Globus pallidus (tissue), 1 donor: Measurements from ENCODE around the gene CLCN7.
"Not testable (repeated sequence)": the region's sequence is repeated elsewhere in the genome, so short reads cannot be mapped to it uniquely, and the experiment has no call there.

ENCODE experiments used
- DNase-seq: peaks from one replicate; pipeline ENCODE4 v3.0.0-alpha.2; 2015; ENCODE audit warnings: low spot score

The CLCN7 gene

GRCh38 chr16:1487395-1488053 is 12.7 kb upstream of the CLCN7 start:
- no peak for DNase-seq

GRCh38 chr16:1486551-1487390 is 11.9 kb upstream of the CLCN7 start:
- DNase-seq, result no peak

DNA sequence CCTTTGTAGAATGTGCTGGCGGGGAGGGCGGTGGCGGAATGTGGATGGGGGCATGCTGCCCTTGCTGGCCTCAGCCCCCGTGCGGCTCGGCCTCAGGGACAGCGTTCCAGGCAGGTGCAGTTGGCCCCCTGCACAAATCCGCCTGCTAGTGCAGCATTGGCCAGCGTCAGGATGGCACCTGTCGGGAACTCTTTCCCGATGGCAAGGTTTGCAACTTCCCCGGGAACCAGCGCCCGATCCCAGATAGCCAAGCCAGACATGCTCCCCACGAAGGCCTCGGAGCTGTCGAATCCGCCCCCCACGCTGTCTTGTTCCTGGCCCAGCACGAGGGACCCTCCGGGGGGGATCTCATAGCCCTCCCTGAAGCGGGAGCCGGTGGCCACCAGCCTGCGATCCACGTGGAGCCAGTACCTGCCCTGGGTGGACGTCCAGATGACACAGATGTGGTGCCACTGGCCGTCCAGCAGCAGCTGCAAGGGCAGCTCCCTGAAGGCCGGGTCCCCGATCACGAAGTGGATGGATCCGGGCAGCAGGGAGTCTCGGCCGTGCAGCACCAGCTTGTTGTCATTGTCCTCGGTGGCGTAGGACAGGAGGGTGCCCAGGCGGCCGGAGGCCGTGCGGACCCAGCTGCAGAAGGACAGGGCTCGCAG is 11.1 kb upstream of the CLCN7 start:
- DNase-seq, result no peak

DNA sequence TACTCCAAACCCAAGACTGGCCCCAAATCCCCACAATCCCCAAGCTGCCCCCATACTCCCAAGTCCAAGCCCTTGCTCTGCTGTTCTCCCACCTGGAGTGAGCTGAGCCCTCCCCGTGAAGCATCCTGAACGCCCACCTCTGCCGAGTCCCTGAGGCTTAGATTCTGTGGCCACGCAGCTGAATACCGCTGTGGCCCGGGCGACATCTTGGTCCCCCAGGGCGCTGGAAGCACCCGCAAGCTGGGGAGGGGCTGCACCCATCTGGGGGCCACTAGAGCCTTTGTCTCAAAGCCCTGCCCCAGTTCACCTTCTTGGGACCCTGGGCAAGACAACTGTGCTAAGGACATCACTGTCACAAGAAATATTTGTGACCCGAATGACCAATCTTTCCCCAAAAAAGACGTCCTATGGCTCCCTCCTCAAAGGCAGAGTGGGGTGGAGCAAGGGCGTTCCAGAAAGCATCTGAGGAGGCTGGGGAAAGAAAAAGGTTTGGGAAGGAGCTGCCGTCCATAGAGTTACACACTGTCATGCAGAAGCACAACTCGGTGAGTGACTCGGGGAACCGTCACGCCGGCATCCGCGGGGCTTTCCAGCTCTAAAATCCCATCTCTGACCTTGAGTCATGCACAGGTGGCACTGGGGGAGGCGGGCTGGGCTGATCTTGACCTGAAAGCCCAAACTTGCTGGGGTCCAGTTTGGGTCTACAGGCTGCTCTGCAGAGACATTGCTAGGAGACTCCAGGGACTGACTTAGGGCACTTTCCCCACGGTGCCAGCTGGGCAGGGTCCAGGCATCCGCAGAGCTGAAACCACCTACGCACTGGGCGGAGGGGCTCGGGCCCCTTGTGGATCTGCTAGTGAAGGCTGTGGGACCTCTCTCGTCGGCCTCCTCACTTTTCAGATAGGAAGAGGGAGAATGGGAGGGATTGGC is 7.3 kb upstream of the CLCN7 start:
- DNase-seq, result no peak

DNA sequence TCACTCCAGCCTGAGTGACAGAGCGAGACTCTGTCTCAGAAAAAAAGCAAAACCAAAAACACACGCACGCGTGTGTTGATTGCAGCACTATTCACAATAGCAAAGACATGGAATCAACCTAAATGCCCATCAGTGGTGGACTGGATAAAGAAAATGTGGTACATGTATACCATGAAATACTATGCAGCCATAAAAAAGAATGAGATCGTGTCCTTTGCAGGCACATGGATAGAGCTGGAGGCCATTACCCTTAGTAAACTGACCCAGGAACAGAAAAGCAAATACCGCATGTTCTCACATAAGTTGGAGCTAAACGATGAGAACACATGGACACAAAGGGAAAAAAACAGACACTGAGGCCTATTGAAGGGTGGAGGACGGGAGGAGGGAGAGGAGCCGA is 4.1 kb upstream of the CLCN7 start:
- DNase-seq, result not testable (repeated sequence)

DNA sequence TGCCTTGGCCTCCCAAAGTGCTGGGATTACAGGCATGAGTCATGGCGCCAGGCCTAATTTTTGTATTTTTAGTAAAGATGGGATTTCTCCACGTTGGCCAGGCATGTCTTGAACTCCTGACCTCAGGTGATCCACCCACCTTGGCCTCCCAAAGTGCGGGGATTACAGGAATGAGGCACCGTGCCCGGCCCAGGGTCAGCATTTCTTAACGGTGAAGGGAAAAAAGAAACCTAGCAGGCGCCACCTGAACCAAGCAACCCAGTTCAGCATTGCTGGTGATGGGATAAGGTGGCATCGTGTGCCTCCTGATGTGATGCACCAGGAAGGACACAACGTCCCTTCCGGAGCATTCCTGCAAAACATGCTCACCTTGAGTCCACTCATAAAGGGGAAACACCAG is 2.2 kb upstream of the CLCN7 start:
- no peak for DNase-seq

DNA sequence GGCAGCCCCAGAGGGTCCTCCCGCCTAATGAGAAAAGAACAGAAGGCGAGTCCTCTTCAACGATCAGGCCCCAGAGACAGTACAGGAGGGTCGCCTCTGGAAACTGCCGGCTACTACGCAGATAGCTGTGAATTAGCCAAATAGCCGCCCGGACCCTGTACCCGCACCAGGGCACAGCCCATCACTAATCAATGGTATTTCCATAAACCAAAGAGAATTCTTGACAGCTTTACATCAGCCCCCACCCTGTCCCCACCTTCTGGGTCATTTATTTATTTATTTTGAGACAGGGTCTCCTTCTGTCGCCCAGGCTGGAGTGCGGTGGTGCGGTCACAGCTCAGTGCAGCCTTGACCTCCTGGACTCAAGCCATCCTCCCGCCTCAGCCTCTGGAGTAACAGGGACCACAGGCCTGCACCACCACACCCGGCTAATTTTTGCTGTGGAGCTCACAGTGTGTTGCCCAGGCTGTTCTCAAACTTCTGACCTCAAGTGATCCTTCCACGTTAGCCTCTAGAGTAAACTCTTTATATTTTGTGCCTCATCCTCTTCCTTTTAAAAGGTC is 805 bp upstream of the CLCN7 start:
- no peak for DNase-seq

- DNase-seq, result no peak
Measured at GRCh38 chr16:1474082-1474795, 589 bp downstream of the CLCN7 start.

GRCh38 chr16:1472974-1473373 is 1.9 kb downstream of the CLCN7 start:
- no peak for DNase-seq

DNA sequence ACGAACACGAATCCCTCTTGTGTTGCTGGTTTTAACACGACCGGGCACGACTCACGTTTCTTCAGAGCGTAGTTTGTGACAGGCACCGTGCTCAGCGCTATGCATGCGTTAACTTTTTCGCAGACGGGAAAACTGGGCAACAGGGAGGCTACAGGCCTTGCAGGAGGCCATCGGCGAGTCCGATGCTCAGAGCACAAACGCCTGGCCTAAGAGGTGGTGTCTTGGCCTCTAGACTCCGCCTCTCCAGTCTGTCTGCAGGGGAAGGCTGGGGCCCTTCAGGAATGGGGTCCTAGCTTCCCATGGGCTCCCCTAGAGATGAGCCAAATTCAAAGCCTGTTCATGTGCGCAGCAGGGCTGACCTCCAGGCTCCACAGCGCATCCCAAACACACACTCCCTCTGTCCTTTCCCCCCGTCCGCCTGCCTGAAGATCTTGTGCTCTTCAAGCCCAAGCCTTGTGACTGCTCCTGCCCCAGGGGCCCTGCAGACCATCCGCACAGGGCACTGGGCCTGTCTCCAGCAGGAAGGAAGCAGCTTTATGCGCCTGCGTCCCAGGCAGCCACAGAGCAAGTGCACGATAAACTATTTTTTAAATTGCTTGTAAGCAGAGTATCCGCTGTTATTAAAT is 3.1 kb downstream of the CLCN7 start:
- no peak for DNase-seq

DNA sequence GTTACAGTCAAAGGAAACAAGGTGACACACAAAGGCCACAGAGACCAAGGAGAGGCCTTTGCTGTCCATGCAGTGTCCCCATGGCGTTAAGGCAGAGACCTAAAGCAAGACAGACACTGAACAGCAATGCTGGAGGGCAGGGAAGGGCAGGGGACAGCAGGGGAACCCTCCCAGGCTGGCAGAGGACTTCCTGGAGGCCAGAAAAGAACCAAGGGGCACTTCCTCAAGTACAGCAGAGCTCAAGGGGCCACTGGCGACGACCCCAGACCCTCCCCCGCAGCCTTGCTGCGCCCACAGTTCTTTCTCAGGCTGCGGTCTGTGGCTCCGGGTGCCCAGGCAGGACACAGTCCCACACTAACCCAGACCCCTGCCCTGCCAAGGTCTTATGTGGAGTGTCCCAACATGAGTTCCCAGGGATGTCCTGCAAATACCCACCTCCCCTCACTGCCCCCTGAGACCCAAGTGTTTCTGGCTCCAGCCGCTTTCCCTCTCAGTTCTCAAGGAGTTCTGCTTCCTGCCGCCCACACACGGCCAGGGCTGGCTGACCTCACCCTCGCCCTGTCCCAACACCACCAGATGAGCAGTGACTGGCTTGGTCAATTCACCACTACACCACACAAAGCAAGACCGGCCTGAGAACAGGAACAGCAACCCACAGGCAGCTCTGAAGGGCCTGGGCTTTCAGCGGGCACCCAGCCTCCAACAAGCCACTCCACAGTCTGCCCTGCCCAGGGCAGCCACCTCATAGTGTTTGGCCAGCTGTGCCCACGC is 4.2 kb downstream of the CLCN7 start:
- no peak for DNase-seq

- no peak for DNase-seq
Measured at GRCh38 chr16:1469693-1470201, 5.1 kb downstream of the CLCN7 start.

GRCh38 chr16:1469141-1469540 is 5.7 kb downstream of the CLCN7 start:
- DNase-seq, result not testable (repeated sequence)

- no peak for DNase-seq
Measured at GRCh38 chr16:1468426-1468810, 6.4 kb downstream of the CLCN7 start.

GRCh38 chr16:1466968-1467521 is 7.8 kb downstream of the CLCN7 start:
- no peak for DNase-seq

DNA sequence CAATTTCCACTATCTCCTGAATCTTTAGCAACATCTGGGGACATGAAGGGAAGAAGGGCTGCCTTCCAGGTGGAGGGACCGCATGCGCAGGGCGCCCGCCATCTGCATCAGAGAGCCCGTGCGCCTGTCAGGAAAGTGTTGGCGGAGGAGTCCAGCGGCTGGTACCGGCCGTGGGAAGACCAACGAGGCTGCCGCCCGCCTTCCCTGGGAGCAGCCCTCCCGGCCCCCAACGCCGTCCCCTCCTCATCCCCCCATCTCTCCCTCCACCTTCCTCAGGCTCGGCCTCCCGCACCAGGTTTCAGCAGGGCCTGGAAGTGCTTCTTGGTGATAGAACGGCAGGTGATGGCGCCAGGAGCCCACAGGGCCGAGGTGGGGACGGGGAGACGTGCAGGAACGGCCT is 8.8 kb downstream of the CLCN7 start:
- no peak for DNase-seq

- no peak for DNase-seq
Measured at GRCh38 chr16:1465567-1465915, 9.3 kb downstream of the CLCN7 start.

DNA sequence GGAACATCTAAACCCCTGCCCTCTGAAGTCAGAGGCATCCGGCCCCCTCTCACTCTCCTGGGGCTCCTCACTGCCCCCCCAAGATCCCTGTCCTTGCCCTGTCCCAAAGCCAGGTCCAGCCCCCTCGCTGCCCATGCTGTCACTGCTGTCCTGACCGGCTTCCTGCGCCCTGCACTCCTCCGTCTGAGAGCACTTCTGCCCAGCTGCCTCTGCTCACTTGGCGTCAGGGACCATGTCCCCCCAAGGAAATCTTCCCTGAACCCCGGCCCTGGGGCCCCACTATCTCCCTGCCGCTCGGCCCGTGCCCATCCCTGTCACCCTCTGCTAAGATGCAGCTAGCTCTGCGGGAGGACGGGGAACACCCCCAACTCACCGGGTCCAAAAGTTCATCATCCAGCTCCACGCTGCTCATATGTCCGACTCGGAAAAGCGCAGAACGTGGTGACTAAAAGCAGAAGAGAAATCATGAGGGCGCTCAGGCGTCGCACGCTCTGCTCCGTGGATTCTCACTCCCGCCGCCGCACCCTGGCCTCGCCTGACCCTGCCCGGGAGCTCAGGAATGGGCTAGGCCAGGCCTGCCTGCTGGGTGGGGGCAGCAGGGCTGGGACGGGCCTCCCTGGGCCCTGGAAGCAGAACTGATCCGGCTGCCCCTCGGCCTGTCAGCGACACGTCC is 9.8 kb downstream of the CLCN7 start:
- DNase-seq, result no peak
